GM18868 (cell line): Measurements from ENCODE around the gene KCNG2.

Source experiments
- ATAC-seq: cut with Tn5 transposase; IDR thresholded peaks from one replicate; pipeline ENCODE4 v1.9.1; 2021; ENCODE audit warnings: mild to moderate bottlenecking, moderate library complexity; ENCODE audit not compliant: unreplicated experiment

Gene KCNG2

DNA sequence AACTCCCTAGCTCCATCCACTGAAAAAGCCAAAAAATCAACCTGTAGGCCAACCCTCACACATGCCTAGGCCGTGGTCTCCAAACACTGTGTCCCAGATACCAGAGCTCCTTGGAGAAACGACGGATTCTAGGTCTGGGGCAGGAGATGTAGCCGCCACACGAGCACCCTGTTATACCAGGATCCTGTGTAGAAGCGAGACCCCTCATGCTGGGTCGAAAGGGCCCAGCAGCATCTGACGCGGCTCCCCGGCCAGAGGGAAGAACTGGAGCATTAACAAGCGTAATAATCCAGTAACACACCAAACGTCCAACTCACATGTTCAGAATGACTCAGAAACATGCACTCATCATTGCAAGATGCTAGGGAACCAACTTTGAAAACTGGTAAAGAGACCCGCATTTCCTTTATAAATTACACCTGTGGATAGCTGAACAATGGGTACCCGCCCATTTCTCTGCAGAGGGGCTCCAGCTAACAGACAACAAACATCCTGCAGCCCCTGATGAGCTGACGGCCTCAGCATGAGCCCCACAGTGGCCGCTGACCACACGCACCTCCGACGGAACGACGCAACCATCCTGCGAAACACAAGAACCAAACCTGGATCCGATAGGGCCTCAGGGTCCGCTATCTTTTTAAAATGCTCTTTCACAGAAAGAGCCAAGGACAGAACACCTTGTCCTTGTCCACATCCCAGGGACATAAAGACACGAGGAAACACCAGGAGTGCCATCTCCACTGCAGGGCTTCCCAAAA lies 139.5 kb downstream of the KCNG2 start:
- no peak for ATAC-seq

DNA sequence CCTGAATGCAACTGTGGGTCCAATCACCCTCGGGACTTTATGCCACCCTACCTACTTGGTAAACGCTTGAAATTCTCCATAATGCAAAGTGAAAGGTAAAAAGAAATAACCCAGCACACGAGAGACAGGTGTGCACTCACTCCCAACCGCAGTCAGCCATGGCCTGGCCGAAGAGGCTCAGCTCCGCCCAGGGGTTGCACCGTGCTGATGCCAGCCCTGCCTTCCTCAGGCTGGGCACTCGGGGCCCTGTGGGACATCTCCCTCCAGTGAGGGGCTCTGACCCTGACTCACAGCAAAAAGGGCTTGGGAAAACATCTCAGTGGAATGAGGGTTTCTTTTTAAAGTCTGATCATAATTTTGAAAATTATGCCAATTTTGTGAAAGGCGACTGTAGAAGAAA lies 140.5 kb downstream of the KCNG2 start:
- ATAC-seq, result no peak

DNA sequence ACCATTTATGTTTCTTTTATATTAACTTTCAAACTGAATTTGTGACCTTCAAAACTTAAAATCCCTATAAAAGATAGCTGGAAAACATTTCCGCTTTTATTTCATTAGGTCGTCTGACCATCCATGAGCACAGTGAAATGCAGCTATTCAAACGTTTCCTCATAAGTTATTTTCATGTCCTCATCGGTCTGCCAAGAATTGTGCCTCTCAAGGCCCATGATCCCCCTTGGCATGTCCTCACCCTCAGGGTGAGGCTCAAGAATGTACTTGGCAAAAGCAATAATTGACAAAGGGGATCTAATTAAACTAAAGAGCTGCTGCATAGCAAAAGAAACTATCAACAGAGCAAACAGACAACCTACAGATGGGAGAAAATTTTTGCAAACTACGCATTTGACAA lies 141.4 kb downstream of the KCNG2 start:
- ATAC-seq, result no peak

DNA sequence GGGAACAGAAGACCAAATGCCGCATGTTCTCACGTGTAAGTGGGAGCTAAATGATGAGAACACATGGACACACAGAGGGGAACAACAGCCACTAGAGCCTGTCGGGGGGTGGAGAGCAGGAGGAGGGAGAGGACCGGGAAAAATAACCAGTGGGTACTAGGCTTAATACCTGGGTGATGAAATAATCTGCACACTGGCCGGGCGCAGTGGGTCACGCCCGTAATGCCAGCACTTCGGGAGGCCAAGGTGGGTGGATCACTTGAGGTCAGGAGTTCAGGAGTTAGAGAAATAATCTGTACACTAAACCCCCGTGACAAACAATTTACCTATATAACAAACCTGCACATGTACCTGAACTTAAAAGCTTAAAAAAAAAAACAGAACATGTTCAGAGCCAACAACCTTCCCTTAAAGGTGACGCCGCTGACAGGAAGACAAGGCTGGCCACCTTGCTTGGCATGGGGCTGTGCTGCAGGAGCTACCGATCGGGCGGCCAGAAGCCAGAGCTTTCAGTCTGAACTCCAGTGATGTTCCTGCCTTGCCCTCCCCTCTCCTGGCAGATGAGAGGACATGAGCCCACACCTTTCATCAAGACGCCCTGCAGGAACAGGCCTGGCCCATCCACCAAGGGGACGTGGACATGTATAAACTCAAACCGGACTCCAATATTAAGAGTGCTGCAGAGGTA lies 142.5 kb downstream of the KCNG2 start:
- no peak for ATAC-seq

DNA sequence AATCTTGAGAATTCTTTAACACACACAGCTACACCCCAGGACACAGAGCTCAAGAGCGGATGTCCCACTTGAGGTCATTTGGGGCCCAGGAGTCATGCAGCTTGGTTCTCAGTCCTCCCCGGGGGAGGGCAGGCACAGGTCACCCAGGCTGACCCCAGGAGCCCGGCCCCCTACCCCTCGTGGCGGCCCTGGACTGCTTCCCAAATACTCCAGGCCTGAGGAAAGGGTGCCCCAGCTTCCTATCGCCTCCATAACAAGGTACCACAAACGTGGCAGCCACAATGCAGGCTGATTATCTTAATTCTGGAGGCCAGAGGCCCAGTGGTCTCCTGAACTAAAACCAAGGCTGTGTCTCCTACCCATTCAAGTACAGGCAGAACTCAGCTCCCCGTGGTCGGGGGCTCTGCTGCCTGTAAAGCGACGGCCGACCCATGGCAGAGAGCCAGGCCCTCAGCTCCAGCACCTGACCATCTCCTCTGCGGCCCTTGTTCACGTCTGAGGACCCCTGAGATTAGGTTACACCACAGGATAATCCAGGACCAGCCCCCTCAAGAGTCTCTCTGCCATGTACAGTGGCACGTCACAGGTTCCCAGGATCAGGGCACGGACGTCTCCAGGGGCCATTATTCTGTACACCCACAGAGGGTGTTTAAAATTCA lies 143.2 kb downstream of the KCNG2 start:
- no peak for ATAC-seq

DNA sequence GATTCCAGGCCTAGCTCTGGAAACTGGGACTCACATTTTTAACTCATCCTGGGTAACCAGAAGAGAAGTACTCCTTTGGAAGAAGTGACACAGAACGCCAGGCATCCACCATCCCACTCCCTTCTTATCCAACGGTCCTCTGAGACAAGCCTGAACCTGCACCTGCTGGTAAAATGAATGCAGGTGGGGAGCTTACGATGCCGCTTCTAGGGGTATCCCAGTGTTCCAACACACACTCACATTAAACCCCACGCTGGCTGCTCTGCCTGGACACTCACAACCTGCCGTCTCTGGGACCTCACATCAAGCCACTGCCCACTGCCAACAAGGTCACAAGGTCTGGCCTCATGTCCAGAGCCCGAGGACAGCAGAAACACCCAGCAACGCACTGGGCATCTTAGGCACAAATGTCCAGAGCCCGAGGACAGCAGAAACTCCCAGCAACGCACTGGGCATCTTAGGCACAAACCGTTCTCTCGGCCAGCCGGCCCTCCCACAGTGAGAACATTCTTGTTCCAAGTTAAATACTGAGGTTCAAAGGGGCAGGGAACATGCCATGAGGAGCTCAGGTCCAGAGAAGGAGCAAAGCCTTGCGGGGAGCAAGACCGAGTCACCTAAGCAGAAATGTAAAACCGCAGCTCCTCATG lies 143.9 kb downstream of the KCNG2 start:
- no peak for ATAC-seq

DNA sequence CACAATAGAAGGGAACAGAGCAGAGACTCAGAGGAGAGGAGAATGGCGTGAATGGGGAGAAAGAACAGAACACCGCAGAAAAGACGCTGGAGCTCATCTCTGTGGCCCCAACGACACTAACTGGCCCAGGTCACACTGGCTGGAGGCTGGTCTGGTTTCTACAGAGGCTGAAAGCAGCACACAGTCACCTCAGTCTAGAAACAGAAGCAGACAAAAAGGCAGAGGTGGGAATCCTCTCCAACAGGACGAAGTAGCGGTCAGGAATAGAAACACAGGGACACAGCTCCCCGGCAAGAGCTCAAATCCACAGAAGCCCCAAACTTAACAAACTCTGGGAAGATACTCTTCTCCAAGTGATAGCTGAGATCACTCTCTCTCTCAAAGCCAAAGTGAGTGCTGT lies 144.5 kb downstream of the KCNG2 start:
- no peak for ATAC-seq

DNA sequence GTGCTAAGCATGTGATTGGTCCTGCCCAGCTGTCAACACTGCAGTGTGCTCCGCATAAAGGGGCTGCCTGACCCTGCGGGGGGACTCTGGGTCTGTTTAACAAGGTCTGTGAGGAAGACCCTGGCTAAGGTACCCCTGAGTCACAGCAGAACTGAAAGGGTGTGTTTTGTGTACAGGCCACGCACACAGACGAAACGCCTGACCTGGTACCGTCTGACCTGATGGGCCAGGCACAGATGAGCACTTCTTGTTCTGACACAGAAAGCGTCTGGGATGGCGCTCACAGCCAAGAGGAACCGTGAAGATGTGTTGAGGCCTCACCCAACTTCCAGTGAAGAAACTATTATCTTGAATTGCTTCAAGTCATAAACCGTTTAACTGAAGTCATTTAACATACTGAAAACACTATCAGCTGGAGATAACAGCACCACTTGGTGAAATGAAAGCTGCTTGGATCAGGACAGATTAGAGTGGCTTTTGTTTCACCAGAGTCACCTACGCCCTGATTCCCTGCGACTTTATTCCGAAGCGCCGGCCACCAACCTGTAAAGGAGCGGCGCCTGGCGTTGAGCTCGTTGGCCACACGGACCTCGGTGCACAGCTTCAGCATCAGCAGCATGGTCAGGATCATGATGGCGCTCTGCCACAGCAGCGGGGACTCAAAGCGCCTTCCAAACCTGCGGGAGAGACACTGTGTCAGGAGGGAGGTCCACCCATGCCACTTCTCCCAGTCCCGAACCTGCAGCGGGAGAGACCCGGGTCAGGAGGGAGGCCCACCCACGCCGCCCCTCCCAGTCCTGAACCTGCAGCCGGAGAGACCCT lies 145.3 kb downstream of the KCNG2 start:
- no peak for ATAC-seq

DNA sequence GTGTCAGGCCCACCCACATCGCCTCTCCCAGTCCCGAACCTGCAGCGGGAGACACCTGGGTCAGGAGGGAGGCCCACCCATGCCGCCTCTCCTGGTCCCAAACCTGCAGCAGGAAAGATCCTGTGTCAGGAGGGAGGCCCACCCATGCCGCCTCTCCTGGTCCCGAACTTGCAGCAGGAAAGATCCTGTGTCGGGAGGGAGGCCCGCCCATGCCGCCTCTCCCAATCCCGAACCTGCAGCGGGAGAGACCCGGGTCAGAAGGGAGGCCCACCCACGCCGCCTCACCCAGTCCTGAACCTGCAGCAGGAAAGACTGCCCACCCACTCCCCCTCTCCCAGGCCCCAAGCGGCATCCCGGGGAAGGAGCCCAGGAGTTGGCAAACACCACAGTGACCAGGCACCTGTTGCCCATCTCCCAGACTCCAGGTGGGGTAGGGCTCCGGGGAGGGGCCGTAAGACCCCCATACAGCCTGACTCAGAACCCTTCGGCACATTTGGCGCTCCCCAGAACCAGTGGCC lies 145.9 kb downstream of the KCNG2 start:
- no peak for ATAC-seq

DNA sequence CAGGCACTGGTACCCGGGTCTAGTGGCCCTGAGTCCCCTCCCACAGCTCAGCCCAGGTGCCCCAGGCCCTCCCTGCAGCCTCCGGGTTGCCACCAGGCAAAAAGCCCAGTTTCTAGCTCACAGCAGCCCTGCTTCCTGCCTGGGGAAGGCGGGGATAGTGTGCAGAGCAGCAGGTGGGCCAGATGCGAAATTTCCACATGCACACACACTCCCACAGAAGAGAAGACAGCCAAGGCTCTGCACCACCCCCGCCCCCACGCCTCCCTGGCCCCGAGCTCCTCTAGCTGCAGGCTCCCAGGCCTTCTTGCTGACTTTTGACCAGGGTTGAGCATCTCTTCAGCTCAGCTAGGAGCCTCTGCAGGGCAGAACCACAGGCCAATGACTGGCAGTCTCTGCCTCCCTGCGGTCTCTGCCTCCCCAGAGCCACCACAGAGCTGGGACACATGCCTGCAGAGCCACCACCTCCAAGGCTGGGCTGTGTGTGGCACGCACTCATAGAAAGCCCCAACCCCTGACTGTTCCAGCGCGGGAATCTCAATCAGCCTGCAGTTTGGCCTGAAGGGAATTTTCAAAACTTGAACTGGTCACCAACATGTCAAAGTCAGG lies 146.5 kb downstream of the KCNG2 start:
- ATAC-seq, result peak; percentile 84

DNA sequence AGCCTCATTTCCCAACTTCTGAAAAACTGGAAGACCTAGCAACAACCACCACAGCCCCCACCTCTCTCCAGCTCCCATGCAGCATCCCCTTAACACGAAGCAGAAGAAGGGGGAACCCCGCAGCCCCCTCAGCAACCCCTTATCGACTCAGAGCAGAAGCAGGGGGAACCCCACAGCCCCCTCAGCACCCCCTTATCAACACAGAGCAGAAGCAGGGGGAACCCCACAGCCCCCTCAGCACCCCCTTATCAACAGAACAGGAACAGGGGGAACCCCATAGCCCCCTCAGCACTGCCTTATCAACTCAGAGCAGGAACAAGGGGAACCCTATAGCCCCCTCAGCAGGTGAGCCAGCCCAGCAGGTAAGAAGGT lies 147.0 kb downstream of the KCNG2 start:
- ATAC-seq, result peak; percentile 33

DNA sequence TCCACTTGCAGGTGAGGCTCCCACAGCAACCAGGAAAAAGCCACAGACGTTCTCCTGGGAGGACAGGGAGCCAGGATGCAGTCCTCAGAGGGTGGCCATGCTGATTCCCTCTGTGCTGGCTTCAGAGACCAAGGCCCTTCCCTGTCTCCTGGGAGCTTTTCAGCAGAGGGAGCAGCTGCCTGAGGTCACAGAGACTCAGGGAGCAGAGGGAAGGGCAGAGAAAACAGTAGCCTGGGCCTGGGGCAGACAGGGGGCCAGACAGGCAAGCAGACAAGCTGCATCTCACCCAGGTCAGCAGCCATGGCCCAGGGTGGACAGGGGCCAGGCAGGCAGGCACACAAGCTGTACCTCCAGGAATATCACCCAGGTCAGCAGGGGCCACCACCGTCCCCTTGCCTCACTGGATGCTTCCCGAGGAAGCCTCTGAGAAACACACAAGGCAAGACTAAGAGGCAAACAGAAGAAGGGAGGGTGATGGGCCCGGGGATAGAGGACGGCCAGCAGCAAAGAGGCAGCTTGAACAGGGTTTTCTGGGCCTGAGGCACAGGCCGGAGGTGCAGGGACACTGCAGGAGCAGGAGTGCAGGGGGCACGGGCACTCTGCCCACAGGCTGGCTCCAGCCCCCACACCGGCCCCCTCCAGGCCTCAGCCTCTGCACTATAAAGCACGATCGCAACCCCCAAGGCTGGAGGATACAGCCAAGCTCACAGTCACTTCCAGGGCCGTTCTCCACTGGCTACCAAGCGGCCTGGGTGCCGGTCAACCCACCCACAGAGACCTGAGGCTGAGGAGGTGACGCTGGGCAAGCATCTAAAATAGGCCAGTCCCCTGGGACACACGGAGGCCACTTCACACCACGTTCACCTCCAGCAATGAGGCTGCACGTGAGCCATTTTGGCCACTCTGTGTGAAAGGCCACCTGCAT lies 147.6 kb downstream of the KCNG2 start:
- no peak for ATAC-seq

DNA sequence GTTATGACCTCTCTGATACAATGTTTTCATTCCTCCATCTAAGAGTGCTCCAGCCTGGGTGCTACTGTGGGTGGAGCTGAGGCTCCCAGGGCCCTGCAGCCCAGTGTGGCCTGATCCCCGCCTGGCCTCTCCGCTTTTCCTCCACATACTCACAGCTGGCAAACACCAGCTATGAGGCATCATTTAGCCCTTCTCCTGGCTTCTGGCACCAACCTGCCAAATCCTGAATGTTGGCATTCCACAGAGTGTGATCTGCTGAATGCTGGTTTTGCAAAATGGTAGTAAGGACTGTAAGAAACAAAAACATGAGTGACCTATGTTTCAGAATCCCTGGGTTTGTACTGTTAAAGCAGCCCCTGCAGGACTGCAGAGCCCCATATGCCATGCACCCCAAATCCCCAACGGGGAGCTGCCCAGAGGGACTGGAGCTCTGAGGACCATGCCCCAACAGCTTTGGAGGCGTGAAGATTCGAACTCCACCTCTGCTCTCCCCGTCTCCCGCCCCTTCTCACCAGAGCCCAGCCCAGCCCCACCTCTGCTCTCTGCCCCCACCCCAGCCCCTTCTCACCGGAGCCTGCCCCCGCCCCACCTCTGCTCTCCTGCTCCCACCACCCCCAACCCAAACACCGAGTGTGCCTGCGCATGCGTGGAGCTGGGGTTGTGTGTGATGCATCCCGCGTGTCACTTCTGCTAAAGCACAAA lies 149.5 kb downstream of the KCNG2 start:
- no peak for ATAC-seq

DNA sequence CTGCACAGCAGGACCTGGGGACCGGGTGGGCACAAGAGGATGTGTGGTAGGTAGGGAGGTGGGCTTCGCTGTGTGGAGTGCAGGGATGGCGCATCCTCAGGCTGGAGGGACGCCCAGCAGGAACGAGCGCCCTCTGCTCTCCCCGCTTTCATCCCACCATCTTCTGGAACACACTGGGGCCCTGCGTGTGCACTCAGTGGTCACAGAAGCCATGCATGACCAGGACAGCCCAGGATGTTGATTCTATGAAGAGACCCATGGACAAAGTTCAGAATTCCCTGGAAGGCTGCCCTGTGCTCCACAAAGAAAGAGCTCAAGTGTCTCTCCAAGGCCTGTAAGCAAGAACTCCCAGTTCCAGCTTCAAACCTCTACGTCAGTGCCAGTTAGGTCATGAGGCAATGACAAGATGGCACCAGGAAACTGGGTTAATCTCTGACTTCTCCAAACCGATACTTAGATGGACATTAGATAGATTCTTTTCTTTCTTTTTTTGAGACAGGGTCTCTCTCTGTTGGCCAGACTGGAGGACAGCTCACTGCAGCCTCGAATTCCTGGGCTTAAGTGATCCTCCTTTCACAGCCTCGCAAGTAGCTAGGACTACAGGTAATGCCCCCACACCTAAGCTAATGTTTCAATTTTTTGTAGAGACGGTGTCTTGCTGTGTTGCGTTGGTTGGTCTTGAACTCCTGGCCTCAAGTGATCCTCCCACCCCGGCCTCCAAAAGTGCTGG lies 150.3 kb downstream of the KCNG2 start:
- ATAC-seq, result no peak

DNA sequence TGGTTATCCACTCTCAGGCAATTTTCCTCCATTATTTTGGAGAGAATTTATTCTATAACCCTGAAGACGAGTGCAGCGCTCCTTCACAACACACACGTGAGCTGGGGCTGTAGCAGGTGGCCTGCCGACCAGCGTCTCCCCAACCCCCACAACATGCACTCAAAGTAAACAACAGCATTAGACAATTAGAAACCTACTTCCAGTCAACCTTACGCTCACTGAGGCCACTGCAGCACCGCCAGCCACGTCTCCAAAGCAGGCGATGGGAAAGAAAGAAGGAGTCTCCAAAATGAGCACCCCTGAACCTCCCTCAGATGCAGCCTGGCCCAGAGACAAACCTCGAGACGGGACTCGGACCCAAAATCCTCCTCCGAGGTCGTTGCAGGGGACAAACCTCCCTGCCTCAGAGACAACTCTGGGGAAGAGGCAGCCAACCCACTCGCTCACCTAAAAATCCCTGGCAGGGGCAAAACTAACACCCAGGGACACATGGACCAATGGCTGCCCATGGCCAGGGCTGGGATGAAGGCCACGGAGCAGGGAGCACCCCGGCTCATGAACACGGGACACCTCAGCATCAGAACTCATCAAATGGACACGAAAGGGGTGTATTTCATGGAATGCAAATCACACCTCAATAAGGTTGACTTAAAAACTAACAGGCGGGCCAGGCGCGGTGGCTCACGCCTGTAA lies 151.1 kb downstream of the KCNG2 start:
- ATAC-seq, result no peak
